ENCODE measurements around the gene ZNF778. TPM values are rescaled to one million over a fixed set of nuclear protein-coding genes. Genes with fewer than 3 reads are reported as not detected.

The ZNF778 gene
- polyA plus RNA-seq, 2 of the 4 experiments (the other 2 are of a cell fraction) = 7.0 to 9.5 TPM

DNA sequence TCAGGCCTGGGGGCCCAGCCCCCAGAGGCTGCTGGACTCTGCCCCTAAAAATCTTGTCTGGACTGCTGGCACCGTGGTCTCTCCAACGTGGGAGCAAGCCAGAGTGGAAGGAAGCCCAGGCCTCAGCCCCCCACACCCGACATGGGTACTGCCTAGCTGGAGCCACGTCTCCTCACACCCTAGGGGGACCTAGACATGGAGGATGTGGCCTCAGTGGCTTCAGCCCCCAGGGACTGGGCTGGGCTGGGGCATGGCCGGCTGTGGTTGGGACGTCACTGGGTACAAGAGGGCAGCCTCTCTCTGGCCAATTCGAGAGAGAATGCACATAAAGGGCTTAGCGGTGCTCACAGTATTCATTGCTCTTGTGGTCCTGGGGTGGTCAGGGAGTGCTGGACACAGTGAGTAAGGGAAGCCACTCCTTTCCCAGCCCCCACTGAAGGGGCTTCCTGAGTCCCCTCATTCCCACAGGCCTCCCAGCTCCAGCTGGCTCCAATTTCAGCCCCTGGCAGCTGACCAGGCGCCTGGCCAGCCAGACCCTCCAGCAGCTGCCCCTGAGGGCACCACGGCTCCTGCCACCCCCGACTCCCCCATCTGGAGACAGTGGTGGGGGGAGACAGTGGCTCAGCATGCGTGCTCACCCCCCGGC lies 44.9 kb upstream of the ZNF778 start:
- H3K4me1 ChIP-seq = peaks cover 12% of the 10 kb centered on the region; the same call in 1 of the 3 replicates
- CTCF ChIA-PET = interaction anchor here (1.8 kb wide), 1 partner anchor 435 kb away, joined by 6 read pairs; no protein-coding TSS in a partner anchor
- TF ChIP-seq, protein P1, sequence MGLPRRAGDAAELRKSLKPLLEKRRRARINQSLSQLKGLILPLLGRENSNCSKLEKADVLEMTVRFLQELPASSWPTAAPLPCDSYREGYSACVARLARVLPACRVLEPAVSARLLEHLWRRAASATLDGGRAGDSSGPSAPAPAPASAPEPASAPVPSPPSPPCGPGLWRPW (IDR thresholded peaks at IDR 0.05) = no peak
- TF ChIP-seq HOXA7 (CRISPR knock-in tag; IDR thresholded peaks at IDR 0.05) (no peak), RARB (CRISPR knock-in tag; IDR thresholded peaks at IDR 0.05) (no peak), EHMT2 (IDR thresholded peaks at IDR 0.05; ENCODE audit: low read depth) (no peak), EHF (CRISPR knock-in tag; IDR thresholded peaks at IDR 0.05) (no peak), ESRRA (IDR thresholded peaks at IDR 0.05; ENCODE audit: borderline replicate concordance, low read length) (no peak), E2F6 (IDR thresholded peaks at IDR 0.05; ENCODE audit: borderline replicate concordance, low read depth) (no peak), NPAS2 (CRISPR knock-in tag; IDR thresholded peaks at IDR 0.05; ENCODE audit: borderline replicate concordance) (no peak), HOXB5 (CRISPR knock-in tag; IDR thresholded peaks at IDR 0.05) (no peak), CEBPB (IDR thresholded peaks at IDR 0.05) (no peak), HEYL (CRISPR knock-in tag; IDR thresholded peaks at IDR 0.05) (no peak), ZNF302 (CRISPR knock-in tag; IDR thresholded peaks at IDR 0.05) (no peak)
- no peak overlapping the region for H3K4me2 ChIP-seq
- no peak overlapping the region for H3K4me3 ChIP-seq
- H3K9me3 ChIP-seq = no peaks in the 10 kb centered on the region
- DNase-seq (ENCODE audit: low read depth in 1 of 2, low spot score in 1 of 2) (no peak), ATAC-seq (no peak), FAIRE-seq (no peak)
- POLR2A ChIA-PET = no interaction called here
- 46% methylated on average over 4 of the region's 13 CpGs for WGBS (ENCODE audit: missing lambda C conversion rate)
- H3K27ac ChIP-seq = no peak overlapping the region

DNA sequence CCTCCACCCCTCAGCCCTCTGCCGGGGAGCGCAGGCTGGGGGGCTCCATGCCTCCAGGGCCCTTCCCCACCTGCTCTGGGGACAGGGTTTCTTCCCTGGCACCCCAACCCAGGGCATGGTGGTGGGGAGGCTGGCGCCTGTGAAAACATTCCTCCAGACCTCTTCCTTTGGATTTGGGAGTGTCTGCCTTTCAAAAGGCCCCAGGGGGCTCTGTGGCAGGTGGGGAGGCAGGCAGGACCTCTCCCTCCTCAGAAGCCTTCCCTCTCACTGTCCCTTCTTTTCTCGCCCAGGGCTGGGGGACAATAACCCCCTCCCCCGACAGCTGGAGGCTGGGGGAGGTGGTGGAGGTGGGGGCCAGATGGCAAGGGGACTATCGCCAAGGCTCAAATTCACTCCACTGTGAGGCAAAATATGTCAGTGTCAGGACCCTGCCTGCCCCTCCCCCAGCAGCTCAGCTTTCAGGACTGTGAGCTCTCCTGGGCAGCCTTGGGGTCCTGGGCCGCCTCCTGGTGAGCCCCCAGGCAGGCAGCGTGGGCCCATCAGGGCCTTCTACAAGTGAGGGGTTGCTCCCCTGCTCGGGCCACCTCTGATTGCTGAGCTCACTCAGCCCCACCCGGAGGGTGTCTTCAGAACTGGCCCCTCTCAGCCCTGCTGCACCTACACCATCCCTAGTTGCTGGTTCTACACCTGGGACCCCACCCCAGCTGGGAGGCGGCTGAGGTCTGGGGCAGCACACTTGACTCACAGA lies 44.2 kb upstream of the ZNF778 start:
- Histone ChIP-seq H3K4me1 (peaks cover 11% of the 10 kb centered on the region; the same call in 1 of the 3 replicates), H3K4me3 (no peak overlapping the region), H3K27ac (no peak overlapping the region), H3K4me2 (no peak overlapping the region), H3K9me3 (no peaks in the 10 kb centered on the region)
- DNase-seq (ENCODE audit: low read depth in 1 of 2, low spot score in 1 of 2) (no peak), ATAC-seq (no peak), FAIRE-seq (no peak)
- WGBS (ENCODE audit: missing lambda C conversion rate) = 64% methylated on average over 7 of the region's 11 CpGs
- TF ChIP-seq CHD4 (IDR thresholded peaks at IDR 0.05; ENCODE audit: borderline replicate concordance) = no peak
- no peak for TF ChIP-seq JUNB (IDR thresholded peaks at IDR 0.05)
- TF ChIP-seq CBX8 (IDR thresholded peaks at IDR 0.05) = no peak
- no peak for TF ChIP-seq TFCP2L1 (CRISPR knock-in tag; IDR thresholded peaks at IDR 0.05)
- no peak for TF ChIP-seq POLR2AphosphoS2 (conservative IDR thresholded peaks at IDR 0.05; ENCODE audit: low read length)
- TF ChIP-seq RAD21 (conservative IDR thresholded peaks at IDR 0.05 in 1 of 2, IDR thresholded peaks at IDR 0.05 in 1 of 2) = no peak
- TF ChIP-seq ZSCAN20 (CRISPR knock-in tag; IDR thresholded peaks at IDR 0.05) = no peak
- TF ChIP-seq MYC (IDR thresholded peaks at IDR 0.05; ENCODE audit: borderline replicate concordance, low read length) = no peak
- TF ChIP-seq, protein P2, sequence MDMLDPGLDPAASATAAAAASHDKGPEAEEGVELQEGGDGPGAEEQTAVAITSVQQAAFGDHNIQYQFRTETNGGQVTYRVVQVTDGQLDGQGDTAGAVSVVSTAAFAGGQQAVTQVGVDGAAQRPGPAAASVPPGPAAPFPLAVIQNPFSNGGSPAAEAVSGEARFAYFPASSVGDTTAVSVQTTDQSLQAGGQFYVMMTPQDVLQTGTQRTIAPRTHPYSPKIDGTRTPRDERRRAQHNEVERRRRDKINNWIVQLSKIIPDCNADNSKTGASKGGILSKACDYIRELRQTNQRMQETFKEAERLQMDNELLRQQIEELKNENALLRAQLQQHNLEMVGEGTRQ (IDR thresholded peaks at IDR 0.05) = no peak
- no peak for TF ChIP-seq SREBF2 (IDR thresholded peaks at IDR 0.05)
- TF ChIP-seq CEBPB (IDR thresholded peaks at IDR 0.05) = no peak
- TF ChIP-seq KDM1A (IDR thresholded peaks at IDR 0.05; ENCODE audit: low read depth) = no peak
- TF ChIP-seq, protein P1 (IDR thresholded peaks at IDR 0.05) = no peak
- TF ChIP-seq HOXB5 (CRISPR knock-in tag; IDR thresholded peaks at IDR 0.05) = no peak
- no peak for TF ChIP-seq REST (IDR thresholded peaks at IDR 0.05)
- TF ChIP-seq ZFP36 (IDR thresholded peaks at IDR 0.05; ENCODE audit: borderline replicate concordance, partially characterized antibody) = no peak
- TF ChIP-seq ESRRA (IDR thresholded peaks at IDR 0.05; ENCODE audit: borderline replicate concordance, low read length) = no peak
- no peak for TF ChIP-seq FOSB (CRISPR knock-in tag; IDR thresholded peaks at IDR 0.05)
- TF ChIP-seq POLR2A (IDR thresholded peaks at IDR 0.05; ENCODE audit: low read length) = no peak
- ChIA-PET POLR2A (no interaction called here), CTCF (interaction anchor here (1.3 kb wide), 1 partner anchor 436 kb away, joined by 5 read pairs; no protein-coding TSS in a partner anchor)
